Activated CD4-positive, alpha-beta memory T cell treated with anti-CD3 and anti-CD28 coated beads, Interleukin-2, amount 10 ng/mL, durations not matched to agents 7 days and 5 days (primary cell): ENCODE measurements around the gene SV2B. TPM values are rescaled to one million over a fixed set of nuclear protein-coding genes. Genes with fewer than 3 reads are reported as not detected.

ENCODE experiments used
- CTCF ChIA-PET: fragments of 350-600 bp; sonication (Branson Sonifier 250); formaldehyde crosslinking; loops from one replicate; lab custom pipeline; 2021; ENCODE audit warnings: antibody characterized with exemption, inconsistent platforms; lab: Charles Lee
- POLR2A ChIA-PET: fragments of 350-600 bp; sonication (Branson Sonifier 250); formaldehyde crosslinking; loops from one replicate; lab custom pipeline; 2021; ENCODE audit warnings: antibody characterized with exemption; lab: Charles Lee
- DNase-seq: peaks from one replicate; pipeline ENCODE4 v3.0.0-alpha.2; 2020
- H3K27ac Mint-ChIP-seq: one replicate; pipeline ENCODE4 v1.8.0; 2021; ENCODE audit warnings: mild to moderate bottlenecking, mixed read lengths
- H3K27me3 Mint-ChIP-seq: one replicate; pipeline ENCODE4 v1.8.0; 2021; ENCODE audit warnings: mixed read lengths
- H3K36me3 Mint-ChIP-seq: one replicate; pipeline ENCODE4 v1.8.0; 2021; ENCODE audit warnings: low read depth, mixed read lengths
- H3K4me1 Mint-ChIP-seq: one replicate; pipeline ENCODE4 v1.8.0; 2021; ENCODE audit warnings: mixed read lengths
- H3K4me3 Mint-ChIP-seq: one replicate; pipeline ENCODE4 v1.8.0; 2021; ENCODE audit warnings: mild to moderate bottlenecking, mixed read lengths
- H3K9me3 Mint-ChIP-seq: one replicate; pipeline ENCODE4 v1.8.0; 2021; ENCODE audit warnings: mixed read lengths
- total RNA-seq, 2 experiments: library from RNA; stranded (reverse); gene quantifications; one replicate each; pipeline ENCODE4 v1.2.3, GENCODE V29; 2021

Gene SV2B
- total RNA-seq, 2 experiments from 2014 or later, result 0.05 TPM; not detected in 1

DNA sequence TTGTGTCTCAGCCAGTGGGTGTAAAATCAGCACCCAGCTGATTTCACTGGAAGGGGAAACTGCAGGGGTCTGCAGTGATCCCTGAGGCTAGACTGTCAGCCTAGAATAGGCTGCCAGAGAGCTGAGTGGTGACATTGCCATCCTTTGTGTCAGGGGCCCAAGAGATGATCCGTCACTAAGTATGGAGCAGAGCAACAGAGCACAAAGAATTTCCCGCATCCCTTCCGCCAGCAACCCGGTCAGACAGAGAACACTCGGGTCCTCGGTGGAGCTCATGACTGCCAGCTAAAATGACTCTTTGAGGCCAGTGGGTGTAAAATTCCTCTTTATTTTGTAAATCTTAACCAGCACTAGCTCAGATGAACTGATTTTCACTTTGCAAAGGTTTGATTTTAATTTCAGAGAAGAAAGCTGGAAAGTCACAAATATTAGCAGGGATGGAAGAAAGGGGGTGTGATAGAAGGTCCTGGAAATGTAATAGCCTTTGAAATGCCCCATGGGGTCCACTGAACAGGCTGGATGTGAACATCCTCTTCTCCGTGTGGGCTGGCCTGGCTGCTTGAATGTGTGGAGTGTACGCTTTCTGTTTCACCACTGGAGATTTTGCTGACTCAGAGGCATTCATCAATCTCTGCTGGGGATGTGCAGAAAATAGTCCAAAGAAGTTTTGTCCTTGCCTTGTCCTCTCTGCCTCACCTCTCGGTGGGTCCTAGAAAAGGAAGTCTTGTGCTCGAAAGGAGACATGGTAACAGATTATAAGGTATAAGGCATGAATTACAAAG lies 138.8 kb downstream of the SV2B start:
- Mint-ChIP-seq H3K36me3 (no peaks in the 10 kb centered on the region), H3K27ac (no peak overlapping the region), H3K4me3 (no peak overlapping the region), H3K4me1 (no peaks in the 10 kb centered on the region), H3K27me3 (peaks cover 18% of the 10 kb centered on the region), H3K9me3 (no peaks in the 10 kb centered on the region)
- DNase-seq, result no peak
- ChIA-PET POLR2A (no interaction called here), CTCF (interaction anchor here (0.9 to 1.1 kb wide), 2 partner anchors 9 to 13 kb away, joined by 3 to 4 read pairs; no protein-coding TSS in a partner anchor)

DNA sequence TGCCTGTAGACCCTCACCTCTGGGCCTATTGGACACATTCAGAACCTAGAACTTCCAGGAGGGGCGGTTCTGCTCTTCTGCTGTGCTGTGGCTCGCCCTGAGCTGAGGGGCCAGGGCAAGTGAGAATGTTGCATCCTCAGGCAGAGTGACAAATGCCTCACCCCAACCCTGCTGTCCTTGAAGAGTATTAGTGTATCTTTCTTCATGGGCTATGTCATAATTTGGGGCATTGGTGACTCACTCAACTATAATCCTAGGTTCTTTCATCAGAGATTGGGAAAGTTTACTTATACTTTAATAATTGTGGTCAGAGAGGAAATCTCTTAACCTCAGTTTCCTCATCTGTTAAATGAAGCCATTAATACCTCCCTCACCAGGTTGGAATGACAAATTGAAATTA lies 143.8 kb downstream of the SV2B start:
- no peaks in the 10 kb centered on the region for H3K36me3 Mint-ChIP-seq
- peaks cover 15% of the 10 kb centered on the region for H3K27me3 Mint-ChIP-seq
- no peak overlapping the region for H3K4me3 Mint-ChIP-seq
- CTCF ChIA-PET, result no interaction called here
- POLR2A ChIA-PET, result no interaction called here
- no peaks in the 10 kb centered on the region for H3K4me1 Mint-ChIP-seq
- no peak overlapping the region for H3K27ac Mint-ChIP-seq
- no peaks in the 10 kb centered on the region for H3K9me3 Mint-ChIP-seq
- no peak for DNase-seq

DNA sequence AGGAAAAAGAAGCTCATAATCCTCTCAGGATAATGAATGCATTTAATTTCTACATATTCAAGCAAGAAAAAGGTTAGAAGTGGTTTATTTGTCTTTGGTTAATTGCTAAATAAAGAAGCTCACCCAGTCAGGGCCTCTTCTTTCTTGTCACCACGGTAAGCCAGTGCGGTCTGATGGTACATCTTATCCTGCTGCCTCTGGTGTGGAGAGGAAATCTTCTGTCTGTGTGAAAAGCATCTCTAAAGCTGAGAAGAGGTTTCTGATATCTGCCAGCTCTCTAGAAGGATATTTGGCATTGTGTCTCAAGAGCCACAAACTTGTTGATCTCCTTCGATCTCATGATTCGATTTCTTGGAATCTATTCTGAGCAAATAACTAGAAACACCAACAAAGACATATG lies 144.9 kb downstream of the SV2B start:
- no peak for DNase-seq
- Mint-ChIP-seq H3K36me3 (no peaks in the 10 kb centered on the region), H3K4me3 (no peak overlapping the region), H3K9me3 (no peaks in the 10 kb centered on the region), H3K27me3 (peaks cover 20% of the 10 kb centered on the region), H3K4me1 (no peaks in the 10 kb centered on the region), H3K27ac (no peak overlapping the region)
- ChIA-PET CTCF (interaction anchor here (1.0 to 4.1 kb wide), 2 partner anchors 13 to 28 kb away, joined by 3 to 28 read pairs; no protein-coding TSS in a partner anchor), POLR2A (no interaction called here)

DNA sequence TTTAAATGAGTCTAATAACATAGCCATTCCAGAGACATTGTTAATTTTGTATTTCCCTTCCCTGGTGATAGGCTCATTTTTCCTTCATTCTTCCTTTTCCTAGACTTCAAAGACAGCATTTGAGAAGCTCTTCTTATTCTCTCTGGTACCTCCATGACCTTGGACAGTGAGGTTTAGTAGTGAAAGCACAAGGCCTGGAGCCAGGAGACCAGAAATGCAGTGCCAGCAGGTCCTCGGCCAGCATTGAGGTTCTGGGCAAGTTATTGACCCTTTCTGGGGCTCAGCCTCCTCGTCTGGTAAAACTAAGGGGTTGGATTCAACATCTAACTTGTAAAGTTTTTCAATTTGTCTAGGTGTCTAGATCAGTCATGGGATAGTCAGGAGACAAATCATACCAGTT lies 146.9 kb downstream of the SV2B start:
- peaks cover 23% of the 10 kb centered on the region for H3K27me3 Mint-ChIP-seq
- POLR2A ChIA-PET, result no interaction called here
- CTCF ChIA-PET, result interaction anchor here (0.7 to 4.1 kb wide), 11 partner anchors 9 to 460 kb away, joined by 3 to 28 read pairs (median 4); no protein-coding TSS in a partner anchor
- H3K9me3 Mint-ChIP-seq, result no peaks in the 10 kb centered on the region
- no peaks in the 10 kb centered on the region for H3K4me1 Mint-ChIP-seq
- no peak overlapping the region for H3K27ac Mint-ChIP-seq
- H3K4me3 Mint-ChIP-seq, result no peak overlapping the region
- DNase-seq, result no peak
- H3K36me3 Mint-ChIP-seq, result no peaks in the 10 kb centered on the region

DNA sequence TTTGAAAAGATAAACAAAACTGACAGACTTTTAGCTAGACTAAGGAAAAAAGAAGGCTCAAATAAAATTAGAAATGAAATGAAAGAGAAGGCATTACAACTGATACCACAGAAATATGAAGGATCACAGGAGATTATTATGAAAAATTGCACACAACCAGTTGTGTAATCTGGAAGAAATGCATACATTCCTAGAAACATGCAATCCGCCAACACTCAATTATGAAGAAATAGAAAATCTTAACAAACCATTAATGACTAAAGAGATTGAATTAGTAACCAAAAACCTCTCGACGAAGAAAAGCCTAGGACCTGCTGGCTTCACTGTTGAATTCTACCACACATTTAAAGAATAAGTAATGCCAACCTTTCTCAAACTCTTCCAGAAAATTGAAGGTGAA lies 149.5 kb downstream of the SV2B start:
- H3K4me3 Mint-ChIP-seq, result no peak overlapping the region
- no peak overlapping the region for H3K27ac Mint-ChIP-seq
- no peak for DNase-seq
- H3K9me3 Mint-ChIP-seq, result no peaks in the 10 kb centered on the region
- H3K4me1 Mint-ChIP-seq, result no peaks in the 10 kb centered on the region
- H3K27me3 Mint-ChIP-seq, result peaks cover 18% of the 10 kb centered on the region
- ChIA-PET POLR2A (no interaction called here), CTCF (interaction anchor here (0.7 to 2.4 kb wide), 2 partner anchors 194 to 255 kb away, joined by 4 to 6 read pairs; no protein-coding TSS in a partner anchor)
- H3K36me3 Mint-ChIP-seq, result no peaks in the 10 kb centered on the region

DNA sequence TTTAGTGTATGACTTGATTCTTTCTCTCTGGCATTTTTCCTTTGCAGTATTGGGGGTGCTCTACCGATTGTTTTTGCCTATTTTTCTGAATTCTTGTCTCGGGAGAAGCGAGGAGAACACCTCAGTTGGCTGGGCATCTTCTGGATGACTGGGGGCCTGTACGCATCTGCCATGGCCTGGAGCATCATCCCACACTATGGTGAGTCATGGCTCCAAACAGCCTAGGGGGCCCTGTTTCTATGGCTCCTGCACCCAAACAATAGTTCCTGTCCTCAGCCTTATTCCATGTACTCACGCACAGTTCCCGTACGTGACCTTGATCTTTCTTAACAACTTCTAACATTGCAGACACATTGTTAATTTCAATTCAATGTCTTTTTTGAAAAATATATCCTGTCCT lies 152.3 kb downstream of the SV2B start:
- Mint-ChIP-seq H3K4me1 (no peaks in the 10 kb centered on the region), H3K36me3 (no peaks in the 10 kb centered on the region), H3K27me3 (peaks cover 28% of the 10 kb centered on the region), H3K4me3 (no peak overlapping the region), H3K9me3 (no peaks in the 10 kb centered on the region), H3K27ac (no peak overlapping the region)
- POLR2A ChIA-PET, result no interaction called here
- CTCF ChIA-PET, result interaction anchor here (0.9 kb wide), 1 partner anchor 50 kb away, joined by 4 read pairs; no protein-coding TSS in a partner anchor
- no peak for DNase-seq

DNA sequence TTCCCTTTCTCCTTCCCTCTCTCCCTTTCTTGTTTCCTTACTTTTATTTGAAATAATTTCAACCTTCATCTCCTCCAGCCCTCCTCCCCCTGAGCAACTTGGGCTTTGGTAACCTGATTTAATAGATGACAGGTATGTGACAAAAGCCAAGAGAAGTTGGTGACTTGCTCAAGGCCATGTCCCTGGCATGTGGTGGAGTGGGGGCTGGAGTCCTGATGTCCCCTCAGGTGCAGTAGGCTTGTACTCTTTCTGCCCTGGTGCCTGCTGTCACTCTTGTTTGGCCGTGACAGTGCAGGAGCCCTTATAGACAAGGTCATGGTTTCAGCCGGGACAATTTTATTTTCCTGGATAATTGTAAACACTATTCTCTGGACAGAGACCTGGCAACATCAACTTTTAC lies 152.7 kb downstream of the SV2B start:
- ChIA-PET POLR2A (no interaction called here), CTCF (interaction anchor here (6.8 kb wide), 1 partner anchor 20 kb away, joined by 45 read pairs; no protein-coding TSS in a partner anchor)
- Mint-ChIP-seq H3K4me1 (no peaks in the 10 kb centered on the region), H3K27me3 (peaks cover 28% of the 10 kb centered on the region), H3K27ac (no peak overlapping the region), H3K9me3 (no peaks in the 10 kb centered on the region), H3K36me3 (no peaks in the 10 kb centered on the region), H3K4me3 (no peak overlapping the region)
- no peak for DNase-seq

DNA sequence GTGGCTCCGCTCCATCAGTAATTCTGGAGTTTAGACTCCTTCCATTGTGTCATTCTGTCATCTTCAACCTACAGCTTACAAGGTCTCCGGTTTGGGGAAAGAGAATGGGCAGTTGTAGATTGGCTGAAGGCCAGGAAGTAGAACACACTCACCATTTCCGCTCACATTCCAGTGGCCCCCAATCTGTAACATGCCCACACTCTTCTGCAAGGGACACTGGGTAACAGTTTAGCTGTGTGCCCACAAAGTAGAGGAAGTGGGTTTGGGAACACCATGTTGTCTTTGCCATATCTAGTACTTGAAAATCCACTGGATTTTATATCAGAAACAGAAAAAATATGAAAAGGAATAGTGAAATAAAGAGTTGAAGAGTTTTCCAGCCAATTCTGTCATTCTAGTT lies 153.5 kb downstream of the SV2B start:
- Mint-ChIP-seq H3K27ac (no peak overlapping the region), H3K9me3 (no peaks in the 10 kb centered on the region), H3K4me3 (no peak overlapping the region), H3K27me3 (peaks cover 27% of the 10 kb centered on the region), H3K36me3 (no peaks in the 10 kb centered on the region), H3K4me1 (peaks cover 2% of the 10 kb centered on the region)
- DNase-seq, result no peak
- CTCF ChIA-PET, result interaction anchor here (1.2 to 6.8 kb wide), 2 partner anchors 19 to 198 kb away, joined by 3 to 45 read pairs; no protein-coding TSS in a partner anchor
- POLR2A ChIA-PET, result no interaction called here

DNA sequence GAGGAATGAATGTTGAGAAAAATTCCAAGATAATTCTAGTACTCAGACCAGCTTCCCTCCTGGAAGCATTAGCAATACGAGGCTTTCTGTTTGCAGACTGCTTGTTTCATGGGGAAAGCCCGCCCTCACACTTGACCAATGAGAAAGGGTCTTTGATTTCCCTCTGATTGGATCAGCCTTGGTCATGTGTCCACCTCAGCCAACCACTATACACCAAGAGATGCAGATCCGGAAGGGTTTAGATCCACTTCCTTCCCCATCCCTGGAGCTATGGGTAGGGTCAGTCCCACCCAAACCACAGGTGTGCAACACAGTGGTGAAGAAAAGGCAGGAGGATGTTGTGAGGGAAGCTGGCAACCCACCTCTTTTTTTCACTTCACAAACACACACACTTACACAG lies 154.7 kb downstream of the SV2B start:
- Mint-ChIP-seq H3K27me3 (peaks cover 18% of the 10 kb centered on the region), H3K27ac (no peak overlapping the region), H3K9me3 (no peaks in the 10 kb centered on the region), H3K4me1 (peaks cover 2% of the 10 kb centered on the region), H3K4me3 (no peak overlapping the region), H3K36me3 (no peaks in the 10 kb centered on the region)
- POLR2A ChIA-PET, result interaction anchor here (0.8 kb wide), 1 partner anchor 28 kb away, joined by 3 read pairs; no protein-coding TSS in a partner anchor
- no peak for DNase-seq
- CTCF ChIA-PET, result interaction anchor here (6.8 kb wide), 1 partner anchor 18 kb away, joined by 45 read pairs; no protein-coding TSS in a partner anchor

DNA sequence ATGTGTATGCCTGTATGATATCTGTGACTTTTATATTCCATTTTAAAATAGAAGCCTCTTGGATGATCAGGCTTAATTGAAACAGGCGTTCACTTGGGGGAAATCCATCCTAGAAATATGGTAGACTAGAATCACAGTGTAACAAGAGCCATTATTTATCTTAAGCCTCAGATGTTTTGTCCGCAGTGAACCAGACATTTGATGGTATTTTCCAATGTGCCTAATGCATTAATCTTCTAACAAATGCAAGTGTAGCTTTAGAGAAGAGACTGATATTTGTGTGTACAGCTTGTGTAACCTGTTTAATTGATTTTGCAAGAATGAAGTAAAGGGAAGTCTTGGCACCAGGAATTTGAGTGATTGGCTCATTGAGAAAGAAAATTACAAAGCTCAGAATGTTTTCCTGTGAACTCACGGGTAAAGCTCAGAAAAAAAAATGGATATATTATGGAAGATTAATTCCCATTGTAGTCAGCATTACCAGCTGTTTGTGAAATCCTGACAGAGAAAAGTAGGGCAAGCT lies 155.7 kb downstream of the SV2B start:
- DNase-seq, result no peak
- H3K36me3 Mint-ChIP-seq, result no peaks in the 10 kb centered on the region
- no peaks in the 10 kb centered on the region for H3K9me3 Mint-ChIP-seq
- CTCF ChIA-PET, result interaction anchor here (2.1 to 6.8 kb wide), 2 partner anchors 8 to 17 kb away, joined by 9 to 45 read pairs; no protein-coding TSS in a partner anchor
- H3K4me3 Mint-ChIP-seq, result no peak overlapping the region
- peaks cover 2% of the 10 kb centered on the region for H3K4me1 Mint-ChIP-seq
- POLR2A ChIA-PET, result interaction anchor here (0.8 kb wide), 1 partner anchor 27 kb away, joined by 3 read pairs; no protein-coding TSS in a partner anchor
- H3K27ac Mint-ChIP-seq, result no peak overlapping the region
- H3K27me3 Mint-ChIP-seq, result peaks cover 17% of the 10 kb centered on the region

DNA sequence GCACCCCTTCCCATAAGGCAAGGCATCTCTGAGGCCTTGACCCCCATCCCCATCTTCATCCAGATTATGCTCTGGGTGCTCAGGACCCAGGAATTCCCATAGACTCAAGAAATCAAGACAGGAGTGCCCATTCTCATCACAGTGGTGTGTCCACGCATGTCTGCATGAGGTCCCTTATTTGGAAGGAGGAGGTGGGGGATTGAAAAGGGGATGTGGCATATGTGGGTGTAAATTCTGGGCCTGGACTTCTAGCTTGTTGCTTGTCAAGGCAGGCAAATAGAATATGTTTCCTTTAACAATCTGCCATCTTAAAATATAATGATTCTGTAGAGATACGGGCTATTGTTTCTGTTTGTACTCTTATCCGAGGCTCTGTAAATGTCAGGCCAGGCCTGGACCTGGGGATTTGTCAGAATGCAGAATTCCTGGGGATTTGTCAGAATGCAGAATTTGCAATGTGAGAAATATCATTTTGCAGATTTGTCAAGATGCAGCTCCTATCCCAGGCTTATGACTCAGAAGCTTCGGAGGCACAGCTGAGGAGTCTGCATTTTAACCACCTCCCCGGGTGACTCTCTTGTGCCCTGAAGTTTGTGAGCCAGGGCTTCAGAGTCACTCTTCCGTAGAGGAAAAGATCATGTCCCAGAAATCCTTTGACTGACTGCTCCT lies 157.8 kb downstream of the SV2B start:
- DNase-seq, result no peak
- Mint-ChIP-seq H3K4me1 (peaks cover 2% of the 10 kb centered on the region), H3K4me3 (no peak overlapping the region), H3K27ac (no peak overlapping the region), H3K9me3 (no peaks in the 10 kb centered on the region), H3K36me3 (no peaks in the 10 kb centered on the region), H3K27me3 (peaks cover 14% of the 10 kb centered on the region)
- ChIA-PET POLR2A (no interaction called here), CTCF (interaction anchor here (1.0 to 6.8 kb wide), 5 partner anchors 11 to 33 kb away, joined by 3 to 45 read pairs (median 8); no protein-coding TSS in a partner anchor)

DNA sequence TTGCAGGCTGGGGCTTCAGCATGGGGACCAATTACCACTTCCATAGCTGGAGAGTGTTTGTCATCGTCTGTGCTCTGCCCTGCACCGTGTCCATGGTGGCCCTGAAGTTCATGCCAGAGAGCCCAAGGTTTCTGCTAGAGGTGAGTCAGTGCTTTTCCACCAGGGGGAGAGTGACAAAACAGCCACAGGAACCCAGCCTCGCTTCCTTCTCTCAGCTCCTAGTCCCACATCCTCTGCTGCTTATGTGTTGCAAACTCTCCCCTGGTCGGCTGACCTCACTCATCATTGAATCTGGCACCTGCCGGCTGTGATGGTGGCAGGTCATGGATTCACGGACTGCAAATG lies 158.3 kb downstream of the SV2B start:
- CTCF ChIA-PET, result interaction anchor here (1.0 to 6.8 kb wide), 4 partner anchors 11 to 14 kb away, joined by 3 to 45 read pairs (median 8); no protein-coding TSS in a partner anchor
- DNase-seq, result peak; percentile 19
- Mint-ChIP-seq H3K27ac (no peak overlapping the region), H3K36me3 (no peaks in the 10 kb centered on the region), H3K4me3 (no peak overlapping the region), H3K9me3 (no peaks in the 10 kb centered on the region), H3K4me1 (peaks cover 2% of the 10 kb centered on the region), H3K27me3 (peaks cover 14% of the 10 kb centered on the region)
- POLR2A ChIA-PET, result no interaction called here
